ENCODE data around the gene MKNK1.

GRCh38 chr1:46557403-46557802 lies 46.7 kb downstream of the MKNK1 start:
- no peak for TF ChIP-seq GATA2 (IDR thresholded peaks at IDR 0.05; ENCODE audit: low read depth, low read length)
- no peak for TF ChIP-seq GATA3 (IDR thresholded peaks at IDR 0.05; ENCODE audit: low read depth, low read length)
